ENCODE data around the gene DDX51. TPM values are rescaled to one million over a fixed set of nuclear protein-coding genes. Genes with fewer than 3 reads are reported as not detected.

Gene DDX51
- polyA plus RNA-seq, 2 of the 4 experiments (the other 2 are of a cell fraction): 10.2 to 22.6 TPM

DNA sequence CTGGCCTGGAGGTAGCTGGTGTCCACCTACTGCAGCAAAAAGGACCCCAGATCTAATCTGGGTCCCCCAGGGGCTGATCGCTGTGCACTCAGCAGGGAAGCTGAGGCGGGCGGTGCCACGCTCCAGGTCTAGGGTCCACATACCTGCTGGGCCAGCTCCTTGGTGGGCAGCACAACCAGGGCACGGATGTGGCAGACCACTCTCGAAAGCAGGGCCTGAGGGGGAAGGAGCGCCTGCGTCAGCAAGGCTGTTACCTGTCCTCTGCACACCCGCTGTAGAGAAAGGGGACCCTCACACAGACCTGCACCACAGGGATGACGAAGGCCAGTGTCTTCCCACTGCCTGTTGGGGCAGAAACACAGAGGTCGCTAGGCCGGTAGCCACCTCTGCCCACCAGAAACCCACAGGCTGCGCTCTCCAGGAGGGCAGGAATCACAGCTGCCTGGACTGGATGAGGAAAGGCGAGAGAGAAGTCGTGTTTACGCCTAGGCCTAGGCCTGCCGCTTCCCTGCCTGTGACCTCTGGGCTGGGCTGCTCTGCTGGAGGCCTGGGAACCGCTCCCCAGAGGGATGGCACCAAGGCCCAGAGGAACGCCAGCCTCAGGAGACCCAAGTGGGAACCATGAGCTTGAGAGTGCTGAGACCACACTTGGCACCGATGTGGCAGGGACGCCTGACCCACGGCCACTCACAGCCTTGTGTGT lies 2.0 kb downstream of the DDX51 start:
- H3K4me3 ChIP-seq: no peak overlapping the region
- TF ChIP-seq, protein P1, sequence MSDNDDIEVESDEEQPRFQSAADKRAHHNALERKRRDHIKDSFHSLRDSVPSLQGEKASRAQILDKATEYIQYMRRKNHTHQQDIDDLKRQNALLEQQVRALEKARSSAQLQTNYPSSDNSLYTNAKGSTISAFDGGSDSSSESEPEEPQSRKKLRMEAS (IDR thresholded peaks at IDR 0.05): no peak
- no peak for TF ChIP-seq TP53 (CRISPR knock-in tag; IDR thresholded peaks at IDR 0.05)
- no peak for TF ChIP-seq HOXB13 (CRISPR knock-in tag; IDR thresholded peaks at IDR 0.05; ENCODE audit: low read depth)
- no peak for TF ChIP-seq HOXB5 (CRISPR knock-in tag; IDR thresholded peaks at IDR 0.05)
- TF ChIP-seq CBX2 (IDR thresholded peaks at IDR 0.05; ENCODE audit: borderline replicate concordance, low read depth): no peak
- no peak for TF ChIP-seq GATA3 (IDR thresholded peaks at IDR 0.05; ENCODE audit: borderline replicate concordance)
- no peak for TF ChIP-seq RAD21 (conservative IDR thresholded peaks at IDR 0.05 in 1 of 2, IDR thresholded peaks at IDR 0.05 in 1 of 2)
- no peak for TF ChIP-seq CHD2 (IDR thresholded peaks at IDR 0.05; ENCODE audit: low read length, partially characterized antibody)
- no peak for TF ChIP-seq NPAS2 (CRISPR knock-in tag; IDR thresholded peaks at IDR 0.05; ENCODE audit: borderline replicate concordance)
- no peak for TF ChIP-seq FOSL2 (IDR thresholded peaks at IDR 0.05)
- TF ChIP-seq FOSL2 (CRISPR knock-in tag; IDR thresholded peaks at IDR 0.05): no peak
- TF ChIP-seq, protein P2, sequence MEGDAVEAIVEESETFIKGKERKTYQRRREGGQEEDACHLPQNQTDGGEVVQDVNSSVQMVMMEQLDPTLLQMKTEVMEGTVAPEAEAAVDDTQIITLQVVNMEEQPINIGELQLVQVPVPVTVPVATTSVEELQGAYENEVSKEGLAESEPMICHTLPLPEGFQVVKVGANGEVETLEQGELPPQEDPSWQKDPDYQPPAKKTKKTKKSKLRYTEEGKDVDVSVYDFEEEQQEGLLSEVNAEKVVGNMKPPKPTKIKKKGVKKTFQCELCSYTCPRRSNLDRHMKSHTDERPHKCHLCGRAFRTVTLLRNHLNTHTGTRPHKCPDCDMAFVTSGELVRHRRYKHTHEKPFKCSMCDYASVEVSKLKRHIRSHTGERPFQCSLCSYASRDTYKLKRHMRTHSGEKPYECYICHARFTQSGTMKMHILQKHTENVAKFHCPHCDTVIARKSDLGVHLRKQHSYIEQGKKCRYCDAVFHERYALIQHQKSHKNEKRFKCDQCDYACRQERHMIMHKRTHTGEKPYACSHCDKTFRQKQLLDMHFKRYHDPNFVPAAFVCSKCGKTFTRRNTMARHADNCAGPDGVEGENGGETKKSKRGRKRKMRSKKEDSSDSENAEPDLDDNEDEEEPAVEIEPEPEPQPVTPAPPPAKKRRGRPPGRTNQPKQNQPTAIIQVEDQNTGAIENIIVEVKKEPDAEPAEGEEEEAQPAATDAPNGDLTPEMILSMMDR (IDR thresholded peaks at IDR 0.05): no peak
- no peak for TF ChIP-seq BHLHE40 (IDR thresholded peaks at IDR 0.05; ENCODE audit: low read depth, low read length)
- TF ChIP-seq MAZ (IDR thresholded peaks at IDR 0.05; ENCODE audit: borderline replicate concordance, low read depth, low read length): no peak
- TF ChIP-seq, protein P3, sequence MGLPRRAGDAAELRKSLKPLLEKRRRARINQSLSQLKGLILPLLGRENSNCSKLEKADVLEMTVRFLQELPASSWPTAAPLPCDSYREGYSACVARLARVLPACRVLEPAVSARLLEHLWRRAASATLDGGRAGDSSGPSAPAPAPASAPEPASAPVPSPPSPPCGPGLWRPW (IDR thresholded peaks at IDR 0.05): no peak
- no peak for TF ChIP-seq POLR2A (IDR thresholded peaks at IDR 0.05; ENCODE audit: low read length)
- TF ChIP-seq, protein P4, sequence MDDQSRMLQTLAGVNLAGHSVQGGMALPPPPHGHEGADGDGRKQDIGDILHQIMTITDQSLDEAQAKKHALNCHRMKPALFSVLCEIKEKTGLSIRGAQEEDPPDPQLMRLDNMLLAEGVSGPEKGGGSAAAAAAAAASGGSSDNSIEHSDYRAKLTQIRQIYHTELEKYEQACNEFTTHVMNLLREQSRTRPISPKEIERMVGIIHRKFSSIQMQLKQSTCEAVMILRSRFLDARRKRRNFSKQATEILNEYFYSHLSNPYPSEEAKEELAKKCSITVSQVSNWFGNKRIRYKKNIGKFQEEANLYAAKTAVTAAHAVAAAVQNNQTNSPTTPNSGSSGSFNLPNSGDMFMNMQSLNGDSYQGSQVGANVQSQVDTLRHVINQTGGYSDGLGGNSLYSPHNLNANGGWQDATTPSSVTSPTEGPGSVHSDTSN (IDR thresholded peaks at IDR 0.05): no peak
- WGBS (ENCODE audit: missing lambda C conversion rate): 94% methylated on average over 22 of the region's 22 CpGs
- ATAC-seq (no peak), DNase-seq (ENCODE audit: low read depth in 1 of 2, low spot score in 1 of 2) (no peak), FAIRE-seq (no peak)
- H3K9me3 ChIP-seq: no peaks in the 10 kb centered on the region
- ChIA-PET CTCF (interaction anchor here (0.6 to 2.3 kb wide), 2 partner anchors 11 to 306 kb away, joined by 4 to 13 read pairs; no protein-coding TSS in a partner anchor), POLR2A (no interaction called here)
- H3K27ac ChIP-seq: no peak overlapping the region
- peaks cover 16% of the 10 kb centered on the region; the same call in 2 of the 3 replicates for H3K4me1 ChIP-seq
- H3K4me2 ChIP-seq: peak overlapping the region; percentile 93; the same call in 2 of the 3 replicates

DNA sequence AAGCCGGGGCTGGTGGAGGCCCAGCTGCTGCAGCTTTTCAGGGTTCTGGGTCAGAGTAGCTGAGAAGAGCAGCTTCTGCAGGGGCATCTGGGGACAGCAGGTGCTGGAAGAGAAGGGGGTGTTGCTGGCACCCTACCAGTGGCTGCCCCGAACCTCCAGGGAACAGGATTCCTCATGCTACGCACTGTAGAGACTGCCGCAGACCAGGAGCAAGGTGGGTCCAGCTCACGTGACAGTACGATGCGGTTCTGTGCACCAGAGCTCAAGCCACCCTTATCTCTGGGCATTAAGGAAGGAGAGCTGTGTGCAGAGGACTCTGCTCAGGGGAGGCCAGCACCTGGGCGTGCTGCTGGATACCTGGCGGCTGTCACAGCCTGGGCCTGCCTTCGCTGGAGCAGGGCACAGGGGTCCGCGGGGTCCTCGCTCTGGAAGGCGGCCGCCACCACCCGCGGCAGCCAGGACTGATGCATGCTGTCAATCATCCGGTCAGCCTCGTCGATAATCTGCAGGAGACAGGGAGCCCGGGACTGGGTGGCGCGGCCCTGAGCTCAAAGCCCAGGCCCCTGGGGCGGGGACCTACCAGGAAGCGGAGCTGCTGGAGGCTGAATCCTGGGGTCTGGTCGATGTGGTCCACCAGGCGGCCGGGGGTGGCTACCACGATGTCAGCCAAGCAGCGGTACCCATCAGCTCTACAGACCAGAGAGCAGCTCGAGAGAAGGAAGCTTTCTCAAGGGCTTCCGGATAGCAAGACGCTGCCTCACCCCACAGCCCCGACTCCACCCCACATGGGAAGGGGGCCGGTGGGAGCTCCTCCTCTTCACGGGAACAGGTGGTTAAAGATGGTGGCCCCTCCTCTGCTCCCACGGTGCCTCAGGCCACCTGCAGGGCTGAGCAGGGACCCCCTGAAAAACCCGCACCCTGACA lies 2.9 kb downstream of the DDX51 start:
- DNase-seq (ENCODE audit: low read depth in 1 of 2, low spot score in 1 of 2) (no peak), ATAC-seq (no peak), FAIRE-seq (no peak)
- Histone ChIP-seq H3K9me3 (no peaks in the 10 kb centered on the region), H3K27ac (no peak overlapping the region), H3K4me3 (no peak overlapping the region), H3K4me2 (no peak overlapping the region), H3K4me1 (peaks cover 16% of the 10 kb centered on the region; the same call in 2 of the 3 replicates)
- ChIA-PET CTCF (interaction anchor here (1.7 to 2.3 kb wide), 3 partner anchors 11 to 12 kb away, joined by 5 to 13 read pairs (median 8); no protein-coding TSS in a partner anchor), POLR2A (no interaction called here)
- no peak for TF ChIP-seq RARB (CRISPR knock-in tag; IDR thresholded peaks at IDR 0.05)
- WGBS (ENCODE audit: missing lambda C conversion rate): 85% methylated on average over 30 of the region's 38 CpGs

DNA sequence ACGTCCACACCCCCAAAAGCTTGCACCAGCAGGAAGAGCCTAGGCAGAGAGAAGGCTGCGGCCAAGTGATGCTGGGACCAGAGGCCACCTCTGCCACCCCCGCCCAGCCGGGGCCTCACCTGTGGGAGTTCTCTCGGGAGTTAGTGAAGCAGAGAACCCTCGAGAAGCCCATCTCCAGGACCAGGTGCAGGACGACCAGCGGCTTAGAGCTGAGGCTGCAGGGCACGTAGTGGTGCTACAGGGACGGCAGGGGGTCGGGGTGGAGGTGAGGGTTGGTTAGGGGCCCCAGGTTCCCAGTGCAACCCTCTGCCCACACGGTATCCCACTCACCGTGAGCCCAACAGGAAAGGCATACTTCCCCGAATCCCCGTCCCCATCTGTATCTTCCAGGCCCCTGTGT lies 3.6 kb downstream of the DDX51 start:
- Histone ChIP-seq H3K4me2 (no peak overlapping the region), H3K9me3 (no peaks in the 10 kb centered on the region), H3K4me1 (peaks cover 14% of the 10 kb centered on the region; the same call in 2 of the 3 replicates), H3K4me3 (no peak overlapping the region), H3K27ac (no peak overlapping the region)
- WGBS (ENCODE audit: missing lambda C conversion rate): 82% methylated on average over 12 of the region's 15 CpGs
- POLR2A ChIA-PET: no interaction called here
- DNase-seq (ENCODE audit: low read depth in 1 of 2, low spot score in 1 of 2) (no peak), FAIRE-seq (no peak), ATAC-seq (no peak)
- no peak for TF ChIP-seq PHF8 (IDR thresholded peaks at IDR 0.05; ENCODE audit: borderline replicate concordance, low read depth)
- no peak for TF ChIP-seq KDM1A (IDR thresholded peaks at IDR 0.05; ENCODE audit: low read depth)
- no peak for TF ChIP-seq RNF2 (IDR thresholded peaks at IDR 0.05; ENCODE audit: borderline replicate concordance, low read depth)
- TF ChIP-seq MAZ (IDR thresholded peaks at IDR 0.05; ENCODE audit: borderline replicate concordance, low read depth, low read length): no peak
- TF ChIP-seq MAFK (IDR thresholded peaks at IDR 0.05; ENCODE audit: partially characterized antibody): no peak
- TF ChIP-seq, protein P1 (IDR thresholded peaks at IDR 0.05): no peak
- TF ChIP-seq NFE2L2 (conservative IDR thresholded peaks at IDR 0.05; ENCODE audit: low read length): no peak
- no peak for TF ChIP-seq CEBPB (IDR thresholded peaks at IDR 0.05)
- no peak for TF ChIP-seq ZFP36 (IDR thresholded peaks at IDR 0.05; ENCODE audit: borderline replicate concordance, partially characterized antibody)
- TF ChIP-seq JUNB (IDR thresholded peaks at IDR 0.05): no peak
- TF ChIP-seq RCOR1 (IDR thresholded peaks at IDR 0.05; ENCODE audit: low read depth, low read length): no peak
- CTCF ChIA-PET: interaction anchor here (1.4 to 1.9 kb wide), 3 partner anchors 9 to 13 kb away, joined by 5 to 8 read pairs (median 5); no protein-coding TSS in a partner anchor

Data from A549 (cell line).